KG1 (cell line): ENCODE results near the gene ARHGAP26.

Experiments used
- DNase-seq: peaks from one replicate; lab custom pipeline; 2025; lab: John Stamatoyannopoulos, UW

Gene ARHGAP26

GRCh38 chr5:142831009-142831383 is 60.8 kb downstream of the ARHGAP26 start:
- DNase-seq, result no peak

DNA sequence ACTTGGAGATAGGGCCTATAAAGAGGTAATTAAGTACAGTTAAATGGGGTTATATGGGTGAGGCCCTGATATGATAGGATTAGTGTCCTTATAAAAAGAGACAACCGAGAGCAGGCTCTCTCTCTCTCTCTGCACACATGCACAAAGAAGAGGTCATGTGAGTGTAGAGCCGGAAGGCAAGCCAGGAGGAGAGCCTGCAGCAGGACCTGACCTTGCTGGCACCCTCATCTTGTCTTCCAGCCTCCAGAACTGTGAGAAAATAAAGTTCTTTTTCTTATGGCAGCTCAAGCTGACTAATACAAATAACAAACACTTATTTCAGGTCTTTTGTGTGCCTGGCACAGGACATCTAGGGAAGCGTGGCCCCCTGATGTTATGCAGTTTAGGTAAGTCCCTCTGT is 62.1 kb downstream of the ARHGAP26 start:
- DNase-seq, result no peak

DNA sequence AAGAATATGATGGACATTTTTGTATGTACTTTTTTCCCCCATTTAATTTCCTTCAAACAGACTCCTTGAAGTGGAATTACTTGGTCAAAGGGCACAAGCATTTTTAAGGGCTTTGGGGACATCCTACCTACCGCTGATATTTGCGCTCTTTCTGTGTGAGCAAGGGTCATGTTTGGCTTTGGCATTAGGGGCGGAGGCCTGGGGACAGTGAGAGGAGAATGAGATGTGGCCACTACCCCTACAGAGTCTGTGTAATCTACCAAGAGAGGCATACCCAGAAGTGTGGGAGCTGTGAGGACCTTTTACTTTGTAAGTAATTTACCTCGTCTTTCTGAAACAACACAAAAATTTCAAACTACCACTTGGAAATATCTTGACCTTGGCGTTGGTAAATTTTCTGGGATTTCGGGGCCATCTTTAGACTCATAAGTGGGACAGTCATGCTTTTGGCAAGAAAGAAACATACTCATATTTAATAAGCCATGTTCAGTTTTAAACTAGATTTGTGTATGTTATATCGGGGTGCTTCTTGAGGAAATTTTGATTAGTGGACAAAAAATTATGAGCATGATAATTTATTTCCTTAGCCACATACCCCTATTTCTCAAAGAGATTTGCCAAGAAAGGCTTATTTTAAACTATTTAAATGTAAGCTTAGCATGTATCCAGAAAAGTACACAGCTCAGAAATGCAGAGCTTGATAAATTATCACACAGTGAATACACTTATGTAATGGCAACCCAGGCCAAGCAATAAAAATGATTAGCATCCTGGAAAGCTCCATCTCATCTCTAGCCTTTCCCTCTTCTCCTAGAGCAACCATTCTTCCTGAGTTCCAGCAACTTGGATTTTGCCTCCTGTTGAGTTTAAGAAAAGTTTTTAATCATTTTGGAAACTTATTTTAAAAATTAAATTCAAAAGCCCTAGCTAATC is 63.6 kb downstream of the ARHGAP26 start:
- DNase-seq, result no peak

GRCh38 chr5:142834504-142834903 is 64.3 kb downstream of the ARHGAP26 start:
- no peak for DNase-seq

DNA sequence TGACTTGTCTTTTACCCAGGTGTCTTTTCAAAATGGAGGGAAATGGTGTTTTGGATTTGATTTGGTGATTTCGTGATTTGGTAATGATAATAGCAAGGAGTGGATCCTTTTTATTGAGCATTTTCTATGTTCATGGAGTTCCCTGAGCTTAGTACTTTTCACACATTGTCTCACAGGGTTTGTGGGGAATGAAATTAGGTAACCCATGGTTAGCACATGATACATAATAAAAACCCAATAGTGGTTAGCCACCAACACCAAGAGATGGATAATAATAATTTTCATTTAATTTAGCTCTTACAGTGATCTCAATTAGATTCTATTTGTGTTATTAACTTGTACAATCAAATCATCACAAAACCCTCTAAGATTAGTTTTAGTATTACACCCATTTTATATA is 65.4 kb downstream of the ARHGAP26 start:
- no peak for DNase-seq

DNA sequence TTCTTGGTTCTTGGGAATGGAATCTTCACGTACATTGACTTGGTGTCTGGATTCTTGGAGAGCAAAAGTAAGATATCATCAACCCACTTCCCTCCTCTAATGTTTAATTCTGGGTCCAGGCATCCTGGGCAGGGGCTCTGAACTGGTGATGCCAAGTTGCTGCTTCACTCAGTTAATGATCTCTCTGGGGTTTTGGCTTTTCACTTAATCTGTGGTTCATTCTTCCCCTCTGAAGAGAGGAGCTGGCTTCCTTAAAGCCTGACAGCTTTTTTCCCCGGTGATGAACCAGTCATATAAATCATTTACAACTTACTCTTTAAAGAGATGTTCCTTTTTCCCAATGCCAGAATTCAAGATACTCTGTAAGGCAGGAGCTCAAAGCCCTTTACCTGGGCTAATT is 65.9 kb downstream of the ARHGAP26 start:
- DNase-seq, result no peak

- DNase-seq, result no peak
Measured at GRCh38 chr5:142837081-142837725, 67.0 kb downstream of the ARHGAP26 start.

DNA sequence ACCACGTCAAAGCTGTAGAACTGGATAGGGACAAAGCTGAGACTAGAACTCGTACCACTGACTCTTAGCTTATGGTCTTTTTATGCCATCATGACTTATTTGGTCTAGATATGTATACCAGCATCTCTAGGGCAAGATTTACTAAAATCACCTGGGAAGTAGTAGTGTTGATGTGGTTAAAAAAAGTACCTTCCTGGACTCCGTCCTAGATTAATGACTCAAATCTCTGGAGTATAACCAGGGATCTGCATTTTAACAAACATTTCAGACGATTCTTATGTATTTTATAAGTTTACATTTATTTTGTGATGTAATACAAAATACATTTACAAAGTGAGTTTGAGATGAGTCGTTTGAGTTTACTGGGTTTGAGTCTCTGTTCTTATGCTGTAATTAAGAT is 68.7 kb downstream of the ARHGAP26 start:
- DNase-seq, result no peak

- no peak for DNase-seq
Measured at GRCh38 chr5:142839711-142840346, 69.7 kb downstream of the ARHGAP26 start.

GRCh38 chr5:142840575-142840974 is 70.4 kb downstream of the ARHGAP26 start:
- no peak for DNase-seq

DNA sequence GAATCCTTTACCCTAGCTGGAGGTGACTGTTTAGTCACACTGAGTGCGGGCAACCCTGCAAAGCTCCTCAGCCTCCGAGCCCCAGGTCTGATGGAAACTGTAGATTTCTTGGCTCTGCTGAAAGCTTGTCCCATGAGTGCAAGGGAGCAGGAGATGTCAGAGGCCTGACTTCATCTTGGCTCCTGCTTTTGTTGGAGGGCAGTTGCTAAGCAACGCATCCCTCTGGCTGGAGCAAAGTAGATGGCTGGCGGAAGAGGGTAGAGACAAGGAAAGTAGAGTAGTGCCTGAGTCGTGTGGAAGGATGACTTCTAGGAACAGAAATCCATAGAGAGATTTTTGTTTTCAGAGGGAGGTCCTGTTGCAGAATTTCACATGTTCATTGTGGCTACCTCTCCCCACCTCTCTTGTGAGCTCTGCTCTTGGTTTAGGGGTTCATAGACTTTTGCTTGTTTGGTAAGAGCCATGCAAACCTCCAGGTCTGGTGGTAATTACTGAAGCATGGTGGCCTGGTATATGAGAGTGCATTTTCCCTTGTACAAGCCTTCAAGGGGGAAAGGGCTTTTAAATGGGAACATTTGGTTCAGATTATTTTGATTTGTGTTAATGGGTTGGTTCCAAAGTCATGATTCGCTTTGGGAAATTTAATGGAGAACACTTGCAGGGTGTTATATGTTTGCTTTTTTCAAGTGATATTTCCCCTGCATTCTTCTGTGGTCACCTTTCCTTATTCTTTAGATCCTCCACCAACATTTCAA is 71.5 kb downstream of the ARHGAP26 start:
- no peak for DNase-seq

- DNase-seq, result no peak
Measured at GRCh38 chr5:142842994-142843905, 73.1 kb downstream of the ARHGAP26 start.

DNA sequence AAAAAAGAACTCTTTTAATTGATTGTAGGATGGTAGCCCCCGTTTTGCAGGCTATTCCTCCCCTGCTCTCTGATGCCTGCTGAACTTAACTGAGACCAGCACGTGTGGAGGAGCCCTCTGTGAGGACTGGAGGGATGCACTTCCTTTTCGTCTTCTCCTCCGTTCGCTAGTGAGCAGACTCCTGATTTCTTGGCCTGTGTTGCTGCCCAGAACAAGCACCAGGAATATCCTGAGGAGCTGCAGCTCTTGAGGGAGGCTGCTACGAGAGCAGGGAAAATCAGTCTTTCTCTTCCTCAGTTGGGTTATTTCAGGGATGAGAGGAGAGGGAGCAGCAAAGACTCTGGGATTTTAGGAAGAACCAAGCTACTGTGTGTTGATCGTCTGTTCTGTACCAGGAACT is 74.7 kb downstream of the ARHGAP26 start:
- no peak for DNase-seq

DNA sequence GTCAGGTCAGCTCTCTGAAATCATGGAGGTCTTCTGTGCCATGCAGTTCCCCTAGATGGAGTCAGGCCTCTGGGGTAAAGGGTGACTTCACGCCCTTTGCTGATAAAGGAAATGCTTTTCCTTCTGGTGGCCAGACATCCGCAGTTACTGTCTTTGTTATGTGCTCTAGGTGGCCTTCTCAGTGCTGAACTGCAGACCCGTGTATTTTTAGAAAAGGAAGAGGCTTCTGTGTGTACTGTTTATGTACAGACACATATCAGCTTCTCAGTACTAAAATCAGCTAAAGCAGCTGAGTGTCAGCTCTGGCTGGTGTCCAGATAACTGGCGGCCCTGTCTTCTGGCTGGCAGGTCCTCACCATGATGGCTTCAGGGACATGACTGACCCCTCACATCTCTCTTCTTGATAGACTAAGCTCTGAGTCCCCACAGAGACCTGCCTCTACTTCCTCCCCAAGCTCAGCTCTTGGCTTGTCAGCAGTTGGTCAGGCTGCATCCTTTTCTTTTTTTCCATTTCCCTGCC is 75.3 kb downstream of the ARHGAP26 start:
- no peak for DNase-seq

DNA sequence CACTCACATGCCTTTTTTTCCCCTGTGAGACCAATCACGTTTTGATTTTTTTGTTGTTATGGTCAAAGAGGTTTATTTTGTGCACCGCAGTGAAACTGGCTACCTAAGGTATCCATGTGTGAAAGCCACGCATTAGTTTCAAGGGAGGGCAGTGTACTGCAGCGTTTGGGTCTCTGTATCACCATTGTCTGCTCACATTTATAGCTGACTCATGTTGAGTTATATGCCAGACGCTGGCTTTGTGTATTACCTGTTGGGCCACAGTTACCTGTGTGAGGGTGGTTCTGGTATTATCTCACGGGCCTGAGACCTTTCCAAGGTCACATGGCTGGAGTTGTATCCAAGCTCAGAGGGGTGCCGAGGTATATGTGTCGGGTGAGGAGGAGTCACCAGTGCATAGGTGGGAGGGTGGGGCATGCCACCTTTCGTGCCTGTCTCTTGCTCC is 75.8 kb downstream of the ARHGAP26 start:
- DNase-seq, result no peak

- DNase-seq, result peak; percentile 3
Measured at GRCh38 chr5:142846406-142846805, 76.2 kb downstream of the ARHGAP26 start.

DNA sequence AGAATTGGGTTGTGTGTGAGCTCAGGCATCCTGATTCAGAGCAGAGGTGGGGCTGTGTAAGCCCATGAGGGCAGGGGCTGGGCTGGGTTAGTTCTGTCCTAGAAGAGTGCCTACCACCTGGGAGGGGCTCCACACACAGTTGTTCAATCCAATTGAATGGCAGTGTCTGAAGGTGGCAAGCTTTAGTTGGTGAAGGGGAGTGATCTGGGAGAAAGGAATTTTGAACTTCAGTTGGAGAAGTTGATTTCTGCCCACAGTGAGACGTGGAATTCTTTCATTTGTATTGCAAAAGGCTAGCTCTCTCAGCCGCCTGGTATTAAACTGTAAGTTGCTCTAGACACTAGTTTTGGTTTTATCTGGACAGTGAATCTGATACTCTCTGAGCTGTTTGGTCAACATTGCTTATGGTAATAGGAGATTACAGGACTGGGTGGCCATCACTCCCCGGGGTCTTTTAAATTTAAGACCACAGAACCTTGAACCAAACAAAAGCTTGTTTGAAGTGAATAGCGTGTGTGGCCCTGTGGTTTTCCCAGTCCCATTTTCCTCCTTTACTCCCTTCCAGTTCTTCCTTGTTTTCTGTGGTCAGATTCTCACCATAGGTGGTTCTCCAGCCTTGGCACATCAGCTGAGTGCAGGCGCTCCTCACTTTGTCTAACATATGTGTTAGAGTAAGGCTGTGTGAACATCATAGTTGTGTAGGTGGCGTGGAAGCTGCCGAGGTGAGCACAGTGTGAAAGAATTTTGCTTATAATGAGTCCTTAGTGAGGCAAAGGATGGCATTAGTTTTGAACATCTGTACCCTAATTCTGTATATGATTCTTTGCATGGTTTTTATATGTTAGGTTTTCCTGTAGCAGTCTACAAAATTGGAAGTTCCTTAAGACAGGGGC is 78.0 kb downstream of the ARHGAP26 start:
- DNase-seq, result no peak

DNA sequence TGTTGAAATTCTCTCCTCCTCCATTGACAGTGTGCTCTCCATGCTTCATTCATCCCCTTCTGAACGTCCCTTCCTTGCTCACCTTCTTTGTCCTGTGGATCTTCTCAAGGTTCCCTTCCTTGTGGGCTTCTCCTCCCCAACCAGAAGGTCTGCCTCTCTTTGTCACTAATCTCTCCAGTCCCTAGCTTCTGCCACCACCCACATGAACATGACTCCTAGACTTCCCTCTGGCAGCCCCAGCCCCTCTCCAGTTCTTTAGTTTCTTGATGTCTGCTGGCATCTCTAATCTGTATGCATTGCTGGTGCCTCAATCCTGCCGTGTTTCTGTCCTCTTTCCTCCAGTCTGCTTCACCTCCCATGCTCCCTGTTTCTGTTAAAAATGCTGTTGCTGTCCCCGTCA is 79.3 kb downstream of the ARHGAP26 start:
- DNase-seq, result no peak

GRCh38 chr5:142849880-142850279 is 79.7 kb downstream of the ARHGAP26 start:
- DNase-seq, result no peak

GRCh38 chr5:142851731-142852130 is 81.6 kb downstream of the ARHGAP26 start:
- DNase-seq, result no peak
